SK-N-SH (cell line): ENCODE data around the gene CKB. TPM values are rescaled to one million over a fixed set of nuclear protein-coding genes. Genes with fewer than 3 reads are reported as not detected.

Source experiments
- CTCF ChIA-PET: fragments of 300-600, 350-600 bp; formaldehyde crosslinking; extraction: SDS; loops from one replicate; lab custom pipeline; 2021; lab: Yijun Ruan, JAX
- POLR2A ChIA-PET: fragments of 350-600 bp; sonication (Branson Sonifier 250); formaldehyde crosslinking; extraction: SDS; loops from one replicate; lab custom pipeline; 2020; ENCODE audit warnings: antibody characterized with exemption, inconsistent platforms; lab: Yijun Ruan, JAX
- DNase-seq: peaks from one replicate; pipeline ENCODE4 v3.0.0; 2012
- H2AFZ ChIP-seq: fragments of 200-600 bp; sonication (generic); 2 replicates; pipeline ENCODE4 v1.8.1; 2016; ENCODE audit warnings: antibody characterized with exemption, mild to moderate bottlenecking, low read depth
- H3F3A ChIP-seq: fragments of 200-600 bp; sonication (generic); replicated peaks from 2 replicates; pipeline ENCODE3; 2016; ENCODE audit warnings: antibody characterized with exemption, mild to moderate bottlenecking; ENCODE audit not compliant: insufficient read depth
- H3K27ac ChIP-seq, 2 experiments: fragments of 200-500 bp in 1 of 2; fragments of 200-600 bp in 1 of 2; sonication (Bioruptor generic) in 1 of 2; sonication (generic), shearing (Covaris generic) in 1 of 2; 2 replicates each; pipeline versions ENCODE4 v1.5.1 to v1.6.1; 2014 to 2016; ENCODE audit warnings: low read depth in 2 of 2, inconsistent platforms in 1 of 2, low read length in 1 of 2, mild to moderate bottlenecking in 1 of 2, mixed read lengths in 1 of 2
- H3K27me3 ChIP-seq: fragments of 200-600 bp; sonication (generic), shearing (Covaris generic); 2 replicates; pipeline ENCODE4 v1.6.1; 2016; ENCODE audit warnings: mixed run types; ENCODE audit not compliant: insufficient read depth
- H3K36me3 ChIP-seq, 2 experiments: fragments of 200-500 bp in 1 of 2; fragments of 200-600 bp in 1 of 2; sonication (Bioruptor generic) in 1 of 2; sonication (generic) in 1 of 2; replicated peaks in 1 of 2; 2 replicates each; pipeline versions ENCODE3 to v1.5.1; 2014 to 2016; ENCODE audit warnings: low read length in 1 of 2, mild to moderate bottlenecking in 1 of 2; ENCODE audit not compliant: insufficient read depth in 2 of 2, control insufficient read depth in 1 of 2
- H3K4me1 ChIP-seq, 2 experiments: fragments of 200-500 bp in 1 of 2; fragments of 200-600 bp in 1 of 2; sonication (Bioruptor generic) in 1 of 2; sonication (generic), shearing (Covaris generic) in 1 of 2; 2 replicates each; pipeline versions ENCODE4 v1.5.1 to v1.6.1; 2014 to 2016; ENCODE audit warnings: low read depth in 1 of 2, low read length in 1 of 2, mixed run types in 1 of 2; ENCODE audit not compliant: insufficient read depth in 2 of 2, control insufficient read depth in 1 of 2
- H3K4me2 ChIP-seq: fragments of 200-600 bp; sonication (generic), shearing (Covaris generic); 2 replicates; pipeline ENCODE4 v1.6.1; 2017; ENCODE audit warnings: mixed run types
- H3K4me3 ChIP-seq, 2 experiments: fragments of 200-500 bp in 1 of 2; fragments of 200-600 bp in 1 of 2; sonication (Bioruptor generic) in 1 of 2; sonication (generic), shearing (Covaris generic) in 1 of 2; 2 replicates each; pipeline versions ENCODE4 v1.5.1 to v1.8.1; 2014 to 2016; ENCODE audit warnings: low read depth in 2 of 2, inconsistent platforms in 1 of 2, low read length in 1 of 2, mild to moderate bottlenecking in 1 of 2, mixed read lengths in 1 of 2, moderate library complexity in 1 of 2
- H3K79me2 ChIP-seq: fragments of 200-600 bp; sonication (generic); 2 replicates; pipeline ENCODE4 v1.8.1; 2017; ENCODE audit warnings: mild to moderate bottlenecking; ENCODE audit not compliant: insufficient read depth
- H3K9ac ChIP-seq: fragments of 200-600 bp; sonication (generic); 2 replicates; pipeline ENCODE4 v1.6.1; 2017; ENCODE audit warnings: mixed run types
- H3K9me2 ChIP-seq: fragments of 200-600 bp; sonication (generic); 2 replicates; pipeline ENCODE4 v1.6.1; 2017; ENCODE audit warnings: mixed run types
- H3K9me3 ChIP-seq: fragments of 200-600 bp; sonication (generic); 2 replicates; pipeline ENCODE4 v1.6.1; 2017; ENCODE audit warnings: mixed run types, mild to moderate bottlenecking, moderate library complexity
- H4K20me1 ChIP-seq: fragments of 200-600 bp; sonication (generic); 2 replicates; pipeline ENCODE4 v1.6.1; 2017; ENCODE audit warnings: mild to moderate bottlenecking, mixed run types; ENCODE audit not compliant: insufficient read depth
- EP300 ChIP-seq, 2 experiments: IDR thresholded peaks; 2 replicates each; pipeline versions ENCODE4 v1.4.0 to v1.6.1; 2012; ENCODE audit warnings: borderline replicate concordance in 1 of 2, low read depth in 1 of 2, low read length in 1 of 2
- GABPA ChIP-seq: IDR thresholded peaks from 2 replicates; pipeline ENCODE4 v1.4.0; 2012; ENCODE audit warnings: low read depth, mild to moderate bottlenecking
- GATA2 ChIP-seq: sonication (generic); formaldehyde crosslinking; IDR thresholded peaks from 2 replicates; pipeline ENCODE4 v1.5.0; 2020; ENCODE audit warnings: mild to moderate bottlenecking, missing genetic modification reagents
- IRF3 ChIP-seq: fragments of 150-350 bp; IDR thresholded peaks from 2 replicates; pipeline ENCODE4 v1.6.1; 2016; ENCODE audit warnings: mild to moderate bottlenecking, low read depth, low read length
- JUND ChIP-seq: IDR thresholded peaks from 2 replicates; pipeline ENCODE4 v1.4.0; 2012
- MEF2A ChIP-seq: IDR thresholded peaks from 2 replicates; pipeline ENCODE4 v1.4.0; 2012; ENCODE audit warnings: low read depth, borderline replicate concordance
- POLR2AphosphoS5 ChIP-seq: IDR thresholded peaks from 2 replicates; pipeline ENCODE4 v1.6.1; 2012; ENCODE audit warnings: low read depth, low read length
- RAD21 ChIP-seq: IDR thresholded peaks from 2 replicates; pipeline ENCODE4 v1.6.1; 2012; ENCODE audit warnings: mild to moderate bottlenecking, low read length
- RFX5 ChIP-seq: IDR thresholded peaks from 2 replicates; pipeline ENCODE4 v1.6.1; 2012; ENCODE audit warnings: mild to moderate bottlenecking, improper control_type of control experiment, low read length
- SIN3A ChIP-seq: IDR thresholded peaks from 2 replicates; pipeline ENCODE4 v1.6.1; 2012; ENCODE audit warnings: low read depth, mild to moderate bottlenecking, low read length, moderate library complexity, borderline replicate concordance
- TCF12 ChIP-seq: IDR thresholded peaks from 2 replicates; pipeline ENCODE4 v1.4.0; 2012
- WGBS: methylation state at CpG from one replicate; pipeline ENCODE4 v1.1.6; 2017; ENCODE audit warnings: low lambda C conversion rate; 5-methylcytosine and 5-hydroxymethylcytosine counted together
- polyA plus RNA-seq, 3 experiments: library from polyadenylated mRNA; depleted of rRNA; stranded (reverse); fragments of >200 nt; gene quantifications; 2 replicates each; pipeline ENCODE4 v1.2.3, GENCODE V29; 2012
- TF ChIP-seq, protein P1 (sequence below): fragments of 150-350 bp; IDR thresholded peaks from 2 replicates; pipeline ENCODE4 v1.6.1; 2017; ENCODE audit warnings: antibody characterized with exemption, low read length, low read depth, borderline replicate concordance
- TF ChIP-seq, protein P2 (sequence below): IDR thresholded peaks from 2 replicates; pipeline ENCODE4; 2012
- TF ChIP-seq, protein P3 (sequence below): fragments of 200-600 bp; sonication (generic); IDR thresholded peaks from 2 replicates; pipeline ENCODE4 v1.6.1; 2017; ENCODE audit warnings: antibody characterized with exemption, mild to moderate bottlenecking, moderate library complexity
- TF ChIP-seq, protein P4 (sequence below): IDR thresholded peaks from 2 replicates; pipeline ENCODE4 v1.4.0; 2012; ENCODE audit warnings: low read depth, borderline replicate concordance

Gene CKB
- polyA plus RNA-seq, 1 of the 3 experiments (the other 2 are of a cell fraction): 53.0 TPM

DNA sequence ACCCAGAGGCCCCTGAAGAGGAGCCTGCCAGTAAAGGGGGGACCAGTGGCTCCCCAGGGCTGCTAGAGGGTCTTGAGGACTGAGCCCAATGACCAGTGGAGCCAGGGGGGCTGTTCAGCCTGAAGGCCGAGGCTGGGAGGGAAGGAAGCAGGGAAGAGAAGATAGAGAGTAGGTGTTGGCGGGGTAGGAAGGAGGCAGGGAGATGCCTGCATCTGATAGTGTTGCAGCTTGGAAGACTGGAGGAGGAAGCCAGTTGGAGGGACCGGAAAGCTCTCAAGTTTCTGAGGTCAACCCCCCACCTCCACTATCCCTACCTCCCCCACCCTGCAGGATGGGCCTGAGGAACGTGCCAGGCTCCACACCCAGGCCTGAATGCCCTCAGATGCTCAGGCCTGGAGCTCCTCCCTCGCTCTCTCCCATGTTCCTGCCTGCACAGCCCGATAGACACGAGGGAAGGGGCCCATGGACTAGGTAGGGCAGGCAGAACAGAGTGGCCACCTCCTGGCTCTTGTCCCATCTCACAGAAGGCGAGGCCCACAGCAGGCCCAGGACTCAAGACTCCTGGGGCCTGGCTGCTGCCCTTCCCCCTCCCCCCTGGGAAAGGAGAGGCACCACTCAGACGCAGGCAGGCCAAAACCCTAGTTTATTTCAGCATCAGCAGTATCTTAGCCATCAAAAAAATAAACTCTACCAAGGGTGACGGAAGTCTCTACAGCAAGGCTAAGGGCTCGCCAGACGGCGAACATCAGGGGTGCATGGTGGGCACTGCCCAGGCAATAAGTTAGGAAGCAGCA lies 3.4 kb downstream of the CKB start:
- Histone ChIP-seq H3K27me3 (peaks cover 16% of the 10 kb centered on the region), H3K27ac (no peak overlapping the region; a peak in 1 of 4 replicates), H3K9me2 (no peaks in the 10 kb centered on the region), H3K4me3 (no peak overlapping the region), H2AFZ (no peak overlapping the region), H4K20me1 (no peaks in the 10 kb centered on the region), H3K9me3 (no peaks in the 10 kb centered on the region), H3K4me1 (peaks cover 0 to 20% of the 10 kb centered on the region in 2 experiments; a peak in 1 of 4 replicates), H3K79me2 (no peaks in the 10 kb centered on the region), H3F3A (peaks cover 9% of the 10 kb centered on the region), H3K4me2 (no peak overlapping the region), H3K9ac (no peak overlapping the region), H3K36me3 (peaks cover 0 to 4% of the 10 kb centered on the region in 2 experiments)
- 91% methylated on average over 8 of the region's 13 CpGs for WGBS
- ChIA-PET CTCF (interaction anchor here (0.6 to 9.6 kb wide), 27 partner anchors 10 to 445 kb away, joined by 3 to 194 read pairs (median 5); partner anchors contain the start of gene TRMT61A), POLR2A (interaction anchor here (0.7 to 1.2 kb wide), 3 partner anchors 13 to 43 kb away, joined by 3 read pairs; no protein-coding TSS in a partner anchor)
- DNase-seq: peak; percentile 26
- TF ChIP-seq SIN3A: no peak
- TF ChIP-seq, protein P1, sequence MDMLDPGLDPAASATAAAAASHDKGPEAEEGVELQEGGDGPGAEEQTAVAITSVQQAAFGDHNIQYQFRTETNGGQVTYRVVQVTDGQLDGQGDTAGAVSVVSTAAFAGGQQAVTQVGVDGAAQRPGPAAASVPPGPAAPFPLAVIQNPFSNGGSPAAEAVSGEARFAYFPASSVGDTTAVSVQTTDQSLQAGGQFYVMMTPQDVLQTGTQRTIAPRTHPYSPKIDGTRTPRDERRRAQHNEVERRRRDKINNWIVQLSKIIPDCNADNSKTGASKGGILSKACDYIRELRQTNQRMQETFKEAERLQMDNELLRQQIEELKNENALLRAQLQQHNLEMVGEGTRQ: no peak
- TF ChIP-seq, protein P2, sequence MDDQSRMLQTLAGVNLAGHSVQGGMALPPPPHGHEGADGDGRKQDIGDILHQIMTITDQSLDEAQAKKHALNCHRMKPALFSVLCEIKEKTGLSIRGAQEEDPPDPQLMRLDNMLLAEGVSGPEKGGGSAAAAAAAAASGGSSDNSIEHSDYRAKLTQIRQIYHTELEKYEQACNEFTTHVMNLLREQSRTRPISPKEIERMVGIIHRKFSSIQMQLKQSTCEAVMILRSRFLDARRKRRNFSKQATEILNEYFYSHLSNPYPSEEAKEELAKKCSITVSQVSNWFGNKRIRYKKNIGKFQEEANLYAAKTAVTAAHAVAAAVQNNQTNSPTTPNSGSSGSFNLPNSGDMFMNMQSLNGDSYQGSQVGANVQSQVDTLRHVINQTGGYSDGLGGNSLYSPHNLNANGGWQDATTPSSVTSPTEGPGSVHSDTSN: no peak
- TF ChIP-seq RFX5: no peak
- no peak for TF ChIP-seq GATA2
- TF ChIP-seq TCF12: no peak
- no peak for TF ChIP-seq EP300 (IDR thresholded peaks at IDR 0.05; ENCODE audit: borderline replicate concordance in 1 of 2, low read depth in 1 of 2, low read length in 1 of 2)
- TF ChIP-seq MEF2A: no peak
- TF ChIP-seq JUND: no peak
- TF ChIP-seq IRF3: no peak
- no peak for TF ChIP-seq GABPA
- no peak for TF ChIP-seq POLR2AphosphoS5
- TF ChIP-seq, protein P3, sequence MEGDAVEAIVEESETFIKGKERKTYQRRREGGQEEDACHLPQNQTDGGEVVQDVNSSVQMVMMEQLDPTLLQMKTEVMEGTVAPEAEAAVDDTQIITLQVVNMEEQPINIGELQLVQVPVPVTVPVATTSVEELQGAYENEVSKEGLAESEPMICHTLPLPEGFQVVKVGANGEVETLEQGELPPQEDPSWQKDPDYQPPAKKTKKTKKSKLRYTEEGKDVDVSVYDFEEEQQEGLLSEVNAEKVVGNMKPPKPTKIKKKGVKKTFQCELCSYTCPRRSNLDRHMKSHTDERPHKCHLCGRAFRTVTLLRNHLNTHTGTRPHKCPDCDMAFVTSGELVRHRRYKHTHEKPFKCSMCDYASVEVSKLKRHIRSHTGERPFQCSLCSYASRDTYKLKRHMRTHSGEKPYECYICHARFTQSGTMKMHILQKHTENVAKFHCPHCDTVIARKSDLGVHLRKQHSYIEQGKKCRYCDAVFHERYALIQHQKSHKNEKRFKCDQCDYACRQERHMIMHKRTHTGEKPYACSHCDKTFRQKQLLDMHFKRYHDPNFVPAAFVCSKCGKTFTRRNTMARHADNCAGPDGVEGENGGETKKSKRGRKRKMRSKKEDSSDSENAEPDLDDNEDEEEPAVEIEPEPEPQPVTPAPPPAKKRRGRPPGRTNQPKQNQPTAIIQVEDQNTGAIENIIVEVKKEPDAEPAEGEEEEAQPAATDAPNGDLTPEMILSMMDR: no peak
- TF ChIP-seq, protein P4, sequence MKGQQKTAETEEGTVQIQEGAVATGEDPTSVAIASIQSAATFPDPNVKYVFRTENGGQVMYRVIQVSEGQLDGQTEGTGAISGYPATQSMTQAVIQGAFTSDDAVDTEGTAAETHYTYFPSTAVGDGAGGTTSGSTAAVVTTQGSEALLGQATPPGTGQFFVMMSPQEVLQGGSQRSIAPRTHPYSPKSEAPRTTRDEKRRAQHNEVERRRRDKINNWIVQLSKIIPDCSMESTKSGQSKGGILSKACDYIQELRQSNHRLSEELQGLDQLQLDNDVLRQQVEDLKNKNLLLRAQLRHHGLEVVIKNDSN: no peak
- no peak for TF ChIP-seq RAD21
